ENCODE measurements around the gene R3HDM1. TPM values are rescaled to one million over a fixed set of nuclear protein-coding genes. Genes with fewer than 3 reads are reported as not detected.
"Not testable (repeated sequence)": the region's sequence is repeated elsewhere in the genome, so short reads cannot be mapped to it uniquely, and the experiment has no call there.

Gene R3HDM1
- total and polyA plus RNA-seq, 2 experiments from 2014 or later, result 9.1 to 10.9 TPM

DNA sequence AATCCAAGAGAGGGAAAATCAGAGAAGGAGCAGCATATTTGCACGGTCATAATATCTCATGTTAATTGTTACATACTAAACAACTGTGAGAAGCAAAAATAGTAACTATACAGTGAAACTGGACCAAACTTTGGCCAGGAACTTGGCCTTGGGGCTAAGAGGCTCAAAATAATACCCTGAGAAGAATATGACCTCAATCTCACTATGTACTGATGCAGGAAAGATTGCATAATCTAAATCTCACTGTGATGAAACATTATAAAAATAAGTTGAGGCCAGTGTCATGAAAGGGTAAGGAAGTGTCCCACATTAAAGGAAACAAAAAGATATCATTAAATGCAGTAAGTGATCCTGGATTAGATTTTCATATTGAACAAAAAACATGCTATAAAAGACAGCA lies 36.8 kb upstream of the R3HDM1 start:
- Histone ChIP-seq H3K79me2 (no peaks in the 10 kb centered on the region), H3K27me3 (no peaks in the 10 kb centered on the region), H2AFZ (no peak overlapping the region), H3K27ac (no peak overlapping the region), H3K4me2 (no peak overlapping the region), H3K9me2 (replicated peaks; ENCODE audit: insufficient read depth) (no peaks in the 10 kb centered on the region), H3K4me3 (no peak overlapping the region), H4K20me1 (ENCODE audit: insufficient read depth, poor library complexity, severe bottlenecking) (no peaks in the 10 kb centered on the region), H3K9me3 (ENCODE audit: low read depth) (peaks cover 3% of the 10 kb centered on the region), H3K4me1 (ENCODE audit: insufficient read depth) (no peaks in the 10 kb centered on the region), H3K36me3 (replicated peaks; ENCODE audit: insufficient read depth, low read depth) (no peaks in the 10 kb centered on the region)
- WGBS (ENCODE audit: low lambda C conversion rate, missing lambda C conversion rate), result 91% methylated on average over 1 of the region's 1 CpG
- no peak for DNase-seq (ENCODE audit: low spot score)
- TF ChIP-seq EZH2 (IDR thresholded peaks at IDR 0.05; ENCODE audit: borderline replicate concordance) (no peak), EZH2phosphoT487 (IDR thresholded peaks at IDR 0.05; ENCODE audit: low read depth, severe bottlenecking, unreplicated experiment) (no peak)
- TF ChIP-seq, protein P1, sequence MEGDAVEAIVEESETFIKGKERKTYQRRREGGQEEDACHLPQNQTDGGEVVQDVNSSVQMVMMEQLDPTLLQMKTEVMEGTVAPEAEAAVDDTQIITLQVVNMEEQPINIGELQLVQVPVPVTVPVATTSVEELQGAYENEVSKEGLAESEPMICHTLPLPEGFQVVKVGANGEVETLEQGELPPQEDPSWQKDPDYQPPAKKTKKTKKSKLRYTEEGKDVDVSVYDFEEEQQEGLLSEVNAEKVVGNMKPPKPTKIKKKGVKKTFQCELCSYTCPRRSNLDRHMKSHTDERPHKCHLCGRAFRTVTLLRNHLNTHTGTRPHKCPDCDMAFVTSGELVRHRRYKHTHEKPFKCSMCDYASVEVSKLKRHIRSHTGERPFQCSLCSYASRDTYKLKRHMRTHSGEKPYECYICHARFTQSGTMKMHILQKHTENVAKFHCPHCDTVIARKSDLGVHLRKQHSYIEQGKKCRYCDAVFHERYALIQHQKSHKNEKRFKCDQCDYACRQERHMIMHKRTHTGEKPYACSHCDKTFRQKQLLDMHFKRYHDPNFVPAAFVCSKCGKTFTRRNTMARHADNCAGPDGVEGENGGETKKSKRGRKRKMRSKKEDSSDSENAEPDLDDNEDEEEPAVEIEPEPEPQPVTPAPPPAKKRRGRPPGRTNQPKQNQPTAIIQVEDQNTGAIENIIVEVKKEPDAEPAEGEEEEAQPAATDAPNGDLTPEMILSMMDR (IDR thresholded peaks at IDR 0.05; ENCODE audit: poor library complexity), result no peak

DNA sequence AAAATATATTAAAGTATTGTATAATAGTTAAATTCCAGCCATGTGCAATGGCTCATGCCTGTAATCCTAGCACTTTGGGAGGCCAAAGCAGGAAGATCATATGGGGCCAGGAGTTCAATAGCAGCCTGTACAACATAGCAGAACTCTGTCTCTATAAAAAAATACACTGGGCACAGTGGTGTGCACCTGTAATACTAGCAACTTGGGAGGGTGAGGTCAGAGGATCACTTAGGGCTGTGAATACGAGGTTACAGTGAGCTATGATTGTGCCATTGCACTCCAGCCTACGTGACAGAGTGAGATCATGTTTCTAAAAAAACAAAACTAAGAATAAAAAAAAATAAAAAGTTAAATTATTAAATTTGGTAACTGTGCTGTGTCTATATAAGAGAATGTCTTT lies 36.4 kb upstream of the R3HDM1 start:
- Histone ChIP-seq H3K9me2 (replicated peaks; ENCODE audit: insufficient read depth) (no peaks in the 10 kb centered on the region), H3K27ac (no peak overlapping the region), H4K20me1 (ENCODE audit: insufficient read depth, poor library complexity, severe bottlenecking) (no peaks in the 10 kb centered on the region), H2AFZ (no peak overlapping the region), H3K27me3 (no peaks in the 10 kb centered on the region), H3K79me2 (no peaks in the 10 kb centered on the region), H3K4me1 (ENCODE audit: insufficient read depth) (no peaks in the 10 kb centered on the region), H3K4me3 (no peak overlapping the region), H3K36me3 (replicated peaks; ENCODE audit: insufficient read depth, low read depth) (no peaks in the 10 kb centered on the region), H3K9me3 (ENCODE audit: low read depth) (peaks cover 4% of the 10 kb centered on the region), H3K4me2 (no peak overlapping the region)
- TF ChIP-seq, protein P1 (IDR thresholded peaks at IDR 0.05; ENCODE audit: poor library complexity), result no peak
- TF ChIP-seq EZH2 (IDR thresholded peaks at IDR 0.05; ENCODE audit: borderline replicate concordance) (no peak), EZH2phosphoT487 (IDR thresholded peaks at IDR 0.05; ENCODE audit: low read depth, severe bottlenecking, unreplicated experiment) (no peak)
- no peak for DNase-seq (ENCODE audit: low spot score)
- 98% methylated on average over 2 of the region's 2 CpGs for WGBS (ENCODE audit: low lambda C conversion rate, missing lambda C conversion rate)

DNA sequence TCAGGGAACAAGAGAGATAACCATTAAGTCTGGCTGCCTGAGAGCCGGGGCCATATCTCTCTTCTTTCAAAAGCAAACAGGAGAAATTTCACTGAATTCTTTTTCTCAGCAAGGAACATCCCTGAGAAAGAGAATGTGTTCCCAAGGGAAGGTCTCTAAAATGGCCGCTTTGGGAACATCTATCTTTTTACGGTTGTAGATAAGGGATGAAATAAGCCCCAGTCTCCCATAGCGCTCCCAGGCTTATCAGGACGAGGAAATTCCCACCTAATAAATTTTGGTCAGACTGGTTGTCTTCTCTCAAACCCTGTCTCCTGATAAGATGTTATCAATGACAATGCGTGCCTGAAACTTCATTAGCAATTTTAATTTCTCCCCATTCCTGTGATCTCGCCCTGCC lies 32.7 kb upstream of the R3HDM1 start:
- not testable (repeated sequence) for H3K4me1 ChIP-seq (ENCODE audit: insufficient read depth); H3K9me2 ChIP-seq (replicated peaks; ENCODE audit: insufficient read depth); DNase-seq (ENCODE audit: low spot score); H3K4me3 ChIP-seq; H4K20me1 ChIP-seq (ENCODE audit: insufficient read depth, poor library complexity, severe bottlenecking); H3K79me2 ChIP-seq; H3K4me2 ChIP-seq; H3K27ac ChIP-seq; H3K36me3 ChIP-seq (replicated peaks; ENCODE audit: insufficient read depth, low read depth); H3K27me3 ChIP-seq; H2AFZ ChIP-seq; H3K9me3 ChIP-seq (ENCODE audit: low read depth)
- 92% methylated on average over 7 of the region's 7 CpGs for WGBS (ENCODE audit: low lambda C conversion rate, missing lambda C conversion rate)

DNA sequence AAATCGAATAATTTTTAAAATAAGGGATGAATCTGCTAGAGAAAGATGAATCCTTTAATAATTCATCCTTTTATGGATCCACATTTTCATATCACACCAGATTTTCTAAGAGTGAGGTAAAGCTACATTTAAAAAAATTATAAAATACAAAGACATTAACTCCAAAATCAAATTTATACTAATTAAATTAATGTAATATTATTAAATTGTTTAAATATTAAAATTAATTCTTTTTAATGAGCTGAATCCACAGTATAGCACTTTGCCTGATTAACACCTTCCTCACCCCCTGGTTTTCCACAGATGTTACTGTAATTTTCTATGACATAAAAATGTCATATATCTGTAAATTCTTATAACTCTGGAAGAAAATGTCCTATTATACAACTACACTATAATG lies 26.5 kb upstream of the R3HDM1 start:
- Histone ChIP-seq H2AFZ (no peak overlapping the region), H3K27me3 (no peaks in the 10 kb centered on the region), H3K9me2 (replicated peaks; ENCODE audit: insufficient read depth) (no peaks in the 10 kb centered on the region), H3K9me3 (ENCODE audit: low read depth) (no peaks in the 10 kb centered on the region), H3K4me2 (no peak overlapping the region), H4K20me1 (ENCODE audit: insufficient read depth, poor library complexity, severe bottlenecking) (no peaks in the 10 kb centered on the region), H3K79me2 (no peaks in the 10 kb centered on the region), H3K4me1 (ENCODE audit: insufficient read depth) (no peaks in the 10 kb centered on the region), H3K4me3 (no peak overlapping the region), H3K27ac (no peak overlapping the region), H3K36me3 (replicated peaks; ENCODE audit: insufficient read depth, low read depth) (no peaks in the 10 kb centered on the region)
- WGBS (ENCODE audit: low lambda C conversion rate, missing lambda C conversion rate), result 94% methylated on average over 1 of the region's 1 CpG
- TF ChIP-seq, protein P1 (IDR thresholded peaks at IDR 0.05; ENCODE audit: poor library complexity), result no peak
- no peak for DNase-seq (ENCODE audit: low spot score)
